ENCODE results near the gene ETNK1.

ETNK1 gene

GRCh38 chr12:22626406-22626805, 1.4 kb downstream of the ETNK1 start:
- ATAC-seq, result no peak
- TF ChIP-seq ZNF8 (CRISPR knock-in tag; IDR thresholded peaks at IDR 0.05) (no peak), CSRNP3 (CRISPR knock-in tag; IDR thresholded peaks at IDR 0.05) (no peak), ISL1 (CRISPR knock-in tag; IDR thresholded peaks at IDR 0.05) (no peak), BACH2 (CRISPR knock-in tag; IDR thresholded peaks at IDR 0.05; ENCODE audit: borderline replicate concordance) (no peak), ZNF565 (CRISPR knock-in tag; conservative IDR thresholded peaks at IDR 0.05; ENCODE audit: low read depth) (no peak), POU6F1 (CRISPR knock-in tag; IDR thresholded peaks at IDR 0.05; ENCODE audit: borderline replicate concordance, low read depth) (no peak)

GRCh38 chr12:22627371-22627770, 2.4 kb downstream of the ETNK1 start:
- no peak for ATAC-seq
- TF ChIP-seq PPARA (CRISPR knock-in tag; IDR thresholded peaks at IDR 0.05; ENCODE audit: borderline replicate concordance) (no peak), CREB5 (CRISPR knock-in tag; IDR thresholded peaks at IDR 0.05; ENCODE audit: low read depth) (no peak), ZNF8 (CRISPR knock-in tag; IDR thresholded peaks at IDR 0.05) (no peak), TSHZ2 (CRISPR knock-in tag; IDR thresholded peaks at IDR 0.05) (no peak), ZNF565 (CRISPR knock-in tag; conservative IDR thresholded peaks at IDR 0.05; ENCODE audit: low read depth) (no peak)

- TF ChIP-seq ZFP3 (CRISPR knock-in tag; IDR thresholded peaks at IDR 0.05), result no peak
- no peak for TF ChIP-seq ZNF70 (CRISPR knock-in tag; IDR thresholded peaks at IDR 0.05)
- TF ChIP-seq ESRRG (CRISPR knock-in tag; IDR thresholded peaks at IDR 0.05), result no peak
- TF ChIP-seq GLIS3 (CRISPR knock-in tag; IDR thresholded peaks at IDR 0.05), result no peak
- no peak for TF ChIP-seq RARB (CRISPR knock-in tag; IDR thresholded peaks at IDR 0.05)
- no peak for TF ChIP-seq BACH2 (CRISPR knock-in tag; IDR thresholded peaks at IDR 0.05; ENCODE audit: borderline replicate concordance)
- TF ChIP-seq TOX (CRISPR knock-in tag; IDR thresholded peaks at IDR 0.05; ENCODE audit: borderline replicate concordance), result no peak
- no peak for TF ChIP-seq OSR1 (CRISPR knock-in tag; IDR thresholded peaks at IDR 0.05)
- no peak for TF ChIP-seq POU6F1 (CRISPR knock-in tag; IDR thresholded peaks at IDR 0.05; ENCODE audit: borderline replicate concordance, low read depth)
- no peak for TF ChIP-seq ZNF8 (CRISPR knock-in tag; IDR thresholded peaks at IDR 0.05)
- TF ChIP-seq ARNTL (CRISPR knock-in tag; IDR thresholded peaks at IDR 0.05; ENCODE audit: borderline replicate concordance, low read depth), result no peak
- no peak for TF ChIP-seq PATZ1 (CRISPR knock-in tag; IDR thresholded peaks at IDR 0.05; ENCODE audit: borderline replicate concordance)
- TF ChIP-seq ZNF565 (CRISPR knock-in tag; conservative IDR thresholded peaks at IDR 0.05; ENCODE audit: low read depth), result no peak
- no peak for TF ChIP-seq TCF4 (CRISPR knock-in tag; IDR thresholded peaks at IDR 0.05; ENCODE audit: borderline replicate concordance)
- TF ChIP-seq PPARA (CRISPR knock-in tag; IDR thresholded peaks at IDR 0.05; ENCODE audit: borderline replicate concordance), result no peak
- ATAC-seq, result no peak
Observed at GRCh38 chr12:22628228-22628627, 3.3 kb downstream of the ETNK1 start.
